ENCODE data around the gene LINGO4.

LINGO4 gene

GRCh38 chr1:151805066-151805820 is at the start of gene LINGO4:
LINGO4 (minus strand) TSS chr1:151805419; CDS start chr1:151802704, 2,715 bp downstream.
- no peak for DNase-seq

GRCh38 chr1:151854658-151855057 is 49.4 kb upstream of the LINGO4 start:
- no peak for DNase-seq

GRCh38 chr1:151853411-151853943 is 48.3 kb upstream of the LINGO4 start, which contains the start of gene THEM5:
THEM5 (minus strand) TSS chr1:151853712; CDS start chr1:151853565, 147 bp downstream.
- no peak for DNase-seq

- no peak for DNase-seq
Observed at GRCh38 chr1:151852733-151853132, 47.5 kb upstream of the LINGO4 start.

GRCh38 chr1:151851886-151852285 is 46.7 kb upstream of the LINGO4 start:
- no peak for DNase-seq

- no peak for DNase-seq
Observed at GRCh38 chr1:151849871-151850270, 44.7 kb upstream of the LINGO4 start.

- no peak for DNase-seq
Observed at GRCh38 chr1:151849126-151849525, 43.9 kb upstream of the LINGO4 start.

GRCh38 chr1:151847867-151848596 is 42.8 kb upstream of the LINGO4 start:
- no peak for DNase-seq

- DNase-seq = no peak
Observed at GRCh38 chr1:151846686-151847237, 41.5 kb upstream of the LINGO4 start.

- DNase-seq = no peak
Observed at GRCh38 chr1:151846062-151846568, 40.9 kb upstream of the LINGO4 start.

- DNase-seq = no peak
Observed at GRCh38 chr1:151843398-151843797, 38.2 kb upstream of the LINGO4 start.

GRCh38 chr1:151841141-151841540 is 35.9 kb upstream of the LINGO4 start:
- no peak for DNase-seq

- no peak for DNase-seq
Observed at GRCh38 chr1:151840421-151840820, 35.2 kb upstream of the LINGO4 start.

- peak; percentile 86 for DNase-seq
Observed at GRCh38 chr1:151839457-151840403, 34.5 kb upstream of the LINGO4 start, which contains the start of gene C2CD4D. C2CD4D (minus strand) TSS chr1:151839820; CDS start chr1:151838989, 831 bp downstream.

- no peak for DNase-seq
Observed at GRCh38 chr1:151839082-151839412, 33.8 kb upstream of the LINGO4 start.

GRCh38 chr1:151838222-151839081 is 33.2 kb upstream of the LINGO4 start:
- no peak for DNase-seq

- DNase-seq = no peak
Observed at GRCh38 chr1:151837884-151838221, 32.6 kb upstream of the LINGO4 start.

GRCh38 chr1:151837197-151837596 is 32.0 kb upstream of the LINGO4 start:
- no peak for DNase-seq

GRCh38 chr1:151835596-151835995 is 30.4 kb upstream of the LINGO4 start:
- no peak for DNase-seq

GRCh38 chr1:151834239-151834638 is 29.0 kb upstream of the LINGO4 start:
- no peak for DNase-seq

- no peak for DNase-seq
Observed at GRCh38 chr1:151833172-151833900, 28.1 kb upstream of the LINGO4 start.

Data from NCI-H510A treated with DMSO at 0.1 percent for 48 hours (cell line).